GM12865 (cell line): Measurements from ENCODE around the gene IGFN1.
"Not testable (repeated sequence)": the region's sequence is repeated elsewhere in the genome, so short reads cannot be mapped to it uniquely, and the experiment has no call there.

Experiments used
- DNase-seq: peaks from one replicate; pipeline ENCODE4 v3.0.0; 2010; ENCODE audit warnings: low read depth
- H3K4me3 ChIP-seq: 2 replicates; pipeline ENCODE4 v1.5.1; 2011; ENCODE audit warnings: mild to moderate bottlenecking, low read depth, low read length, control low read depth
- CTCF ChIP-seq: IDR thresholded peaks from 2 replicates; pipeline ENCODE4 v1.5.1; 2011; ENCODE audit warnings: low read length, control low read depth, low read depth, inconsistent platforms; ENCODE audit not compliant: insufficient read depth; ENCODE audit errors: missing control alignments

Gene IGFN1

GRCh38 chr1:201153474-201154388 is 36.9 kb upstream of the IGFN1 start:
- DNase-seq = peak; percentile 4
- TF ChIP-seq CTCF = no peak

DNA sequence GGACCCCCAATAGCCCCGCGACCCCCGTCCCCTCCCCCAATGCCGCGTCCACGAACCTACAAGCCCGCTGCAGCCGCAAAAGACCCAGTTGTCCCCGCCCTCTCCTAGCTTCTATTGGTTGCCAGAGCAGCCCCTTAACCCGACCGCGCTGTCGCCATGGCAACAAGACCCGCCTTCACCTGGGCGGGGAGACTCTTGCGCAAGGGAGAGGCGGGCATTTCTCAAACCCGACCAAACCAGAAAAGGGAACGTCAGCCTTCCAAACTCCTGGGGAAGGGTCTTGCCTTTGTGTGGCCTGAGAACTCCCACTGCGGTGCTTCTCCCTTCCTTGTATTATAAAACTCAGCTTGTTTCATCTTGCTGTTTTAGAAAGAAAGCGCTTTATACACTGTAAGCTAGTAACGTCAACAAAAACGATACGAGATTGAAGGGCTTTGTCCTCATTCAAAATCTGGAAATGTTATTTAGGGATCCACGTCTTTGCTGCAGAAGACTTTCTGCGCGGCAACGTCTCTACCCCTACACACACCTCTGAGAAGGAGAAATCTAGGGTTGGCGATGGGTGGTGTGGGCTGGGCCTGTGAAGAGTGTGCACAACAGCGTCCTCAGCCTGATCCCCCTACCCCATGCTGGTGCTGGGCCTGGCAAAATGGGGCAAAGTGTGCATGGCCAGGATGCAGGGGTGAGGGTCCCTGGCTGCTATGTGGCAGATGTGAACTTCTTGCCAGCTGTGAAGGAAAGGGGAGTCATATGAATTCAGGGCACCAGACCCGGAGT is 36.0 kb upstream of the IGFN1 start, which contains the start of gene TMEM9:
TMEM9 (minus strand) TSS at position 86 of the 777 bp plus-strand sequence. CDS start 551 bp downstream, outside the sequence.
- no peak for TF ChIP-seq CTCF
- DNase-seq = peak; percentile 97
- peak within 1 kb of the TSS; percentile 89 for H3K4me3 ChIP-seq

More at GRCh38 chr1:201153474-201154388, 36.9 kb upstream of the IGFN1 start:
- H3K4me3 ChIP-seq = peak overlapping the region; percentile 89

DNA sequence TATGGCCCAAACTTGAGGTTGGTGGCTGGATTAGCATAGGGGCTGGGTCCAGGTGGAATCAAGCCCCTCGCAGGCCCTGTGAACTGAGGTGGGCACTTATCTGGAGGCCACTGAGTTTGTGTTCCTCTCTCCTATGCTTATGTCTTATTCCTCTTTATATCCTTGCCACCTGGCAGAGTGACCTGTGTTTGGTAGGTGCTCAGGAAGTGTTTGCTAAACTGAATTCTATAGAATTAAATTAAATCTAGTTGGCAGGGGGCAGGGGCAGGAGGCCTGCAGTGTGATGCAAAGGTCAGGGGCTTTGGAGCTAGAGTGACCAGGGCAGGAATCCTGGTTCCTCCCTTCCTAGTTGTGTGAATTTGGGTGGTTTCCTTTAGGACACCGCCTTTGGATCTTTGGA is 35.3 kb upstream of the IGFN1 start:
- no peak for TF ChIP-seq CTCF
- no peak overlapping the region for H3K4me3 ChIP-seq
- DNase-seq = no peak

DNA sequence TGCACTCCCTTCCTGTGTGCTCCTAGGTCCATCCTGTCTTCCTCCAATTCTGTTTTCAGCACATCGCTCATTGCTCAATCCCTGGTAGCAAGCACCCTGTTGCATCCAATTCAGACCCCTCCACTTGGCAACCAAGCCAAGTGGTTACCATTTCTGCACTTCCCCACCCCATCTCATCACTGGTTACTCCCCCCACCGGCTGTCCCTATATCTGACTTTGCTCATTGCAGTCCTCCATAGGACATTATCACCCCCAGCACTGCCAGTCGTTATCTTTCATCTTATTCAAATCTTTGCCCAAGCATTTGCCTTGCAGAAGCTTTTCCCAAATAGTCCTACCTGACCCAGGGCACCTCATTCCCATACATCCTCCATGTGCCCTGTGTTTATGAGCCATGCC is 34.3 kb upstream of the IGFN1 start:
- no peak overlapping the region for H3K4me3 ChIP-seq
- DNase-seq = no peak
- TF ChIP-seq CTCF = no peak

GRCh38 chr1:201156819-201157218 is 33.8 kb upstream of the IGFN1 start:
- DNase-seq = no peak
- no peak overlapping the region for H3K4me3 ChIP-seq
- no peak for TF ChIP-seq CTCF

DNA sequence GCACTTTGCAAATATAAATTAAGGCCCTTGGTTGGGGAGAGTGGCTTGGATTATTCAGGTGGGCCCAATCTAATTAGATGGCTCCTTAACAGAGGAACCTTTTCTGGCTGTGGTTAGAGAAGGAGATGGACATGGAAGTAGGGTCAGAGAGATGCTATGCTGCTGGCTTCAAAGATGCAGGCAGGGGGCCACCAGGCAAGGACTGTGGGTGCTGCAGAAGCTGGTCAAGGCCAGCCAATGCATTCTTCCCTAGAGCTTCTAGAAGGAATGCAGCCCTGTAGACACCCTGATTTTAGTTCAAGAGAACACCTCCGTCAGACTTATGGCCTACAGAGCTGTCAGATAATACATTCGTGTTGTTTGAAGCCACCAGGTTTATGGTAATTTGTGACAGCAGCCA is 32.7 kb upstream of the IGFN1 start:
- no peak for TF ChIP-seq CTCF
- no peak overlapping the region for H3K4me3 ChIP-seq
- no peak for DNase-seq

DNA sequence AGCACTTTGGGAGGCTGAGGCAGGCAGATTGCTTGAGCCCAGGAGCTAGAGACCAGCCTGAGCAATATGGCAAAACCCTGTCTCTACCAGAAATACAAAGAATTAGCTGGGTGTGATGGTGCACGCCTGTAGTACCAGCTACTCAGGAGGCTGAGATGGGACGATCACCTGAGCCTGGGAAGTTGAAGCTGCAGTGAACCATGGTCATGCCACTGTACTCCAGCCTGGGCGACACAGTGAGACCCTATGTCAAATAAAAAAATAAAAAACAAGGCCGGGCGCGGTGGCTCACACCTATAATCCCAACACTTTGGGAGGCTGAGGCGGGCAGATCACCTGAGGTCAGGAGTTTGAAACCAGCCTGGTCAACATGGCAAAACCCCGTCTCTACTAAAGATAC is 27.6 kb upstream of the IGFN1 start:
- H3K4me3 ChIP-seq, DNase-seq: not testable (repeated sequence)
